ENCODE measurements around the gene NOXA1.
A peak's percentile ranks its signal among the peaks of the same experiment; 100 is the strongest.
"Not testable (repeated sequence)": the region's sequence is repeated elsewhere in the genome, so short reads cannot be mapped to it uniquely, and the experiment has no call there.

NOXA1 gene

DNA sequence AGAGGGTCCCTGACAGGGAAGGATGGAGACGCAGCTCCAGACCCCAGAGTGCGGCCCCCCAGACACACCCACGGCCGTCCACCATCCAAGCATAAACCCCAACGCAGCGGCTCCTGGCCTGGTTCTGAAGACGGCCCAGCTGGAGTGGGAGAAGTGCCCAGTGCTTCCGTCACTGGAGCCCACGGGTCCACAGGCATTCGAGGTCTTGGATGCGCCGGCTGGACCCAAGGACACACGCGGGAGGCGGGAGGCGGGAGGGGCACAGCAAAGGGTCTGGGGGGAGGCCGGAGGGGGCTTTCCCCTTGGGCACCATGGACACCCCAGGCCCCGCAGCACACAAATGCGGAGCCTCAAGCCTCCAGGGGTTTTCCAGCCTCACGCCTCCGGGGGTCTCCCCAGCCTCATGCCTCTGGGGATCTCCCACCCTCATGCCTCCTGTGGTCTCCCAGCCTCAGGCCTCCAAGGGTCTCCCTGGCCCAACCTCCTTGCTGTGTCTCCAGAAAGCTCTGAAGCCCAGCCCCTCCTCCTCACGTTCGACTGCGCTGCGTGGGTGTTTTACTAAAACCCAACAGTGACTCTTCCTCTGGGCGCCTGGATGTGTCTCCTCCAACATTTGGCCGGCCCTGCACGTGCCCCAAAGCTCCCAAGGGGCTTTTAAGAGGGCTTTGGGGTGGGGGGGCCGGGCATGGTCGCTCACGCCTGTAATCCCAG lies 15.4 kb upstream of the NOXA1 start:
- Histone ChIP-seq H3K4me1 (ENCODE audit: control insufficient read depth, insufficient read depth, low read length, unreplicated experiment) (peaks cover 31% of the 10 kb centered on the region), H2AFZ (ENCODE audit: low read length, unreplicated experiment) (no peak overlapping the region), H3K36me3 (ENCODE audit: insufficient read depth, low read length) (no peaks in the 10 kb centered on the region), H3K4me3 (ENCODE audit: low read depth, low read length) (peak overlapping the region; percentile 64), H3K27ac (ENCODE audit: low read depth, low read length) (no peak overlapping the region), H3K27me3 (ENCODE audit: insufficient read depth, low read length) (no peaks in the 10 kb centered on the region), H3K79me2 (ENCODE audit: control insufficient read depth, insufficient read depth, low read length, unreplicated experiment) (no peaks in the 10 kb centered on the region)

DNA sequence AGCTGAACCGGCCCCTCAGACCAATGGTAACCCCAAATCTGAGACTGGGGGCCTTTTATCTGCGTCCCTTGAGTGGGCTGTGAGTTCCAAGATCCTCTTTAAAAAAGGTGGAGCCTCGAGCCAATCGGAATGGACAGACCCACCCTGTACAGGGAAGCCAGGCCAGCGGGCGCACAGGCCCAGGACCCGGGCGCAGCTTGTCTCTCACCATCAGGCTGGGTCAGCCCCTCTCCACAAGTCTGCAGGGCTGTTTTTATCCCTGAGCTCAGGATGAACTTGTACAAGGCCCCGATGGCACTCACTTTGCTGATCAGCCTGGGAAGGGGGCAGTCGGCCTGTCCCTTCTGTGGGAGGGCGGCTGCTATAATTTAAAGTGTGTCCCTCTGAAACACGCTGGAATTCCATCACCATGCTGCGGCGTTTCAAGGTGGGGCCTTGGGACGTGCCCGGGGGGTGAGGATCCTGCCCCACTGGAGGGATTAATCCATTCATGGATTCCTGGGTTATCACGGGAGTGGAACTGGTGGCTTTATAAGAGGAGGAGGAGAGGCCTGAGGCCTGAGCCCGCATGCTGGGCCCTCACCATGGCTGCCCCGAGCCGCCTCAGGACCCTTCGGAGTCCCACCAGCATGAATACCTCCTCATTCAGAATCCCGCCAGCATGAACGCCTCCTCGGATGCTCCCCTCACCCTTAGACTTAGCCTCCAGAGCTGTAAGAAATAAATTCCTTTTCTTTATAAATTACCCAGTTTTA lies 14.4 kb upstream of the NOXA1 start:
- Histone ChIP-seq H3K4me3 (ENCODE audit: low read depth, low read length) (no peak overlapping the region), H3K27ac (ENCODE audit: low read depth, low read length) (no peak overlapping the region), H2AFZ (ENCODE audit: low read length, unreplicated experiment) (no peak overlapping the region), H3K27me3 (ENCODE audit: insufficient read depth, low read length) (no peaks in the 10 kb centered on the region), H3K4me1 (ENCODE audit: control insufficient read depth, insufficient read depth, low read length, unreplicated experiment) (peaks cover 33% of the 10 kb centered on the region), H3K79me2 (ENCODE audit: control insufficient read depth, insufficient read depth, low read length, unreplicated experiment) (no peaks in the 10 kb centered on the region), H3K36me3 (ENCODE audit: insufficient read depth, low read length) (no peaks in the 10 kb centered on the region)

DNA sequence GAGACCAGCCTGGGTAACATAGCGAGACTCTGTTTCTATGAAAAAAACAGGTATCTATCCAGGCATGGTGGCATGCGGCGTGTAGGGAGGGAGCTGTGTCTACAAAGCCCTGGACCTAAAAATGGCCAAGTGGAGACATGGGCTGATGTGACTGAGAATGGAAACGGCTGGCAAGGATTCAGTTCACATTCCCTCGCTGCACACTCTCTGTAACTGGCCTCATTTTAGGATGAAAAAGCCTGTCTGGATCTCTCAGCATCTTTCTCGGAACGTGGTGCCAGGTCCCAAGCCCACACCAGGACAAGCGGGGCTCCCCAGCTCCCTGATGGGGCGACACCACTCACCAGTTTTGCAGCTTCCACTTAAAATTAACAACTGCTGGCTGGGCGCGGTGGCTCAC lies 13.7 kb upstream of the NOXA1 start:
- no peak overlapping the region for H3K27ac ChIP-seq (ENCODE audit: low read depth, low read length)
- H3K79me2 ChIP-seq (ENCODE audit: control insufficient read depth, insufficient read depth, low read length, unreplicated experiment), result no peaks in the 10 kb centered on the region
- H2AFZ ChIP-seq (ENCODE audit: low read length, unreplicated experiment), result no peak overlapping the region
- no peak overlapping the region for H3K4me3 ChIP-seq (ENCODE audit: low read depth, low read length)
- no peaks in the 10 kb centered on the region for H3K27me3 ChIP-seq (ENCODE audit: insufficient read depth, low read length)
- H3K36me3 ChIP-seq (ENCODE audit: insufficient read depth, low read length), result no peaks in the 10 kb centered on the region
- peaks cover 33% of the 10 kb centered on the region for H3K4me1 ChIP-seq (ENCODE audit: control insufficient read depth, insufficient read depth, low read length, unreplicated experiment)

DNA sequence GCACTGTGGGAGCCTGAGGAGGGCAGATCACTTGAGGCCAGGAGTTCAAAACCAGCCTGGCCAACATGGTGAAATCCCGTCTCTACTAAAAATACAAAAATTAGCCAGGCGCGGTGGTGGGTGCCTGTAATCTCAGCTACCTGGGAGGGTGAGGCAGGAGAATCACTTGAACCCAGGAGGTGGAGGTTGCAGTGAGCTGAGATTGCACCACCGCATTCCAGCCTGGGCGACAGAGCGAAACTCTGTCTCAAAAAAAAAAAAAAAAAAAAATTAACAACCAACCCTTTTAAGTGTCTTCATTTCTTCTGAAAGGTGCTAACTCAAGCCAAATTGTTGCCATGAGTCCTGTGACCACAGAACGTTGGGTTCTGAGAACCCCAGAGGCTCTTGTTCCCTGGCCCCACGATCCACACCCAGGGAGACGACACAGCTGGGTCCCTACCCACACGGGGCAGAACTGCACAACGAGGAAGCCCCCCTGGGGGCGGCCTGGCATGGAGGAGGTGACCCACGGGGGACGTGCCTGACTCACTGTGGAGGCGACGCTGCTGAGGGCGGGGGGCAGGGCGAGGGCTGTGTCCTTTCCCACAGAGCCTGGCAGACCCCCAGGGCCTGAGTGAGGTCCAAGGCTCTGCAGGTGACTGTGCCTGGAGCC lies 12.8 kb upstream of the NOXA1 start:
- H3K36me3 ChIP-seq (ENCODE audit: insufficient read depth, low read length); H2AFZ ChIP-seq (ENCODE audit: low read length, unreplicated experiment); H3K4me3 ChIP-seq (ENCODE audit: low read depth, low read length); H3K27ac ChIP-seq (ENCODE audit: low read depth, low read length); H3K27me3 ChIP-seq (ENCODE audit: insufficient read depth, low read length); H3K79me2 ChIP-seq (ENCODE audit: control insufficient read depth, insufficient read depth, low read length, unreplicated experiment): not testable (repeated sequence)
- H3K4me1 ChIP-seq (ENCODE audit: control insufficient read depth, insufficient read depth, low read length, unreplicated experiment), result peaks cover 33% of the 10 kb centered on the region

DNA sequence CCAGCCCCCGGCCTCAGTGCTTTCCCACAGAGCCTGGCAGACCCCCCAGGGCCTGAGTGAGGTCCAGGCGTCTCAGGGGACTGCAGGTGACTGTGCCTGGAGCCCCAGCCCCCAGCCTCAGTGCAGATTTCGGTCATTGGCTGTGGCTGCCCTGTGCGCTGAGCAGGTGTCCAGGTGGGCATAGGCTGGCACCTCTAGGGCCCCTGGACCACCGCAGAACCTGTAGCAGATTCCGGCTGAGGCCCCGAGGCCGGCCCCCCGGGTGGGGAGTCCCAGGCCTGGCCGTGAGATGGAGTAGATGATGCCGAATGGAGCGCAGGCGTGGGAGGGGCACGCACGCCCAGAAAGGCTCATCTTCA lies 12.3 kb upstream of the NOXA1 start:
- Histone ChIP-seq H3K27me3 (ENCODE audit: insufficient read depth, low read length) (no peaks in the 10 kb centered on the region), H3K36me3 (ENCODE audit: insufficient read depth, low read length) (no peaks in the 10 kb centered on the region), H3K4me3 (ENCODE audit: low read depth, low read length) (no peak overlapping the region), H3K79me2 (ENCODE audit: control insufficient read depth, insufficient read depth, low read length, unreplicated experiment) (no peaks in the 10 kb centered on the region), H3K4me1 (ENCODE audit: control insufficient read depth, insufficient read depth, low read length, unreplicated experiment) (peaks cover 33% of the 10 kb centered on the region), H2AFZ (ENCODE audit: low read length, unreplicated experiment) (no peak overlapping the region), H3K27ac (ENCODE audit: low read depth, low read length) (no peak overlapping the region)

DNA sequence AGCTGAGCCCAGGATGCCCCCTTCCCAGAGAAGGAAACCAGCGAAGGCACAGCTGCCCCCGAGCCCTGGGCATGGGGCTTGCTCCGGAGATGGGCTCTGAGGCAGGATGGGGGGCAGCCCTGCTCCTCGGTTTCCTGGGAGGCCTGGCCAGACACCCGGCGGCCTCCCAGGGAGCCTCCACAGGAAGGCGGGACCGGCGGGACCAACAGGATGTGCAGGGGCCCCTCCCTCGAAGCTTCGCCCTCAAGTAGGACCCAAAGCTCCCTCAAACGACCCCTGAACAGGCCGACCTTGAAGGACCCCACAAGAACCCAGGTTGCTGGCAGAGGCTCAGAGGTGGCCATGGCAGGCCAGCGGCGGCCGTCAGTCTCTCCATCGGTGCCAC lies 11.9 kb upstream of the NOXA1 start:
- H3K27me3 ChIP-seq (ENCODE audit: insufficient read depth, low read length), result no peaks in the 10 kb centered on the region
- H3K79me2 ChIP-seq (ENCODE audit: control insufficient read depth, insufficient read depth, low read length, unreplicated experiment), result no peaks in the 10 kb centered on the region
- H3K27ac ChIP-seq (ENCODE audit: low read depth, low read length), result no peak overlapping the region
- H3K36me3 ChIP-seq (ENCODE audit: insufficient read depth, low read length), result no peaks in the 10 kb centered on the region
- no peak overlapping the region for H3K4me3 ChIP-seq (ENCODE audit: low read depth, low read length)
- peaks cover 33% of the 10 kb centered on the region for H3K4me1 ChIP-seq (ENCODE audit: control insufficient read depth, insufficient read depth, low read length, unreplicated experiment)
- no peak overlapping the region for H2AFZ ChIP-seq (ENCODE audit: low read length, unreplicated experiment)

DNA sequence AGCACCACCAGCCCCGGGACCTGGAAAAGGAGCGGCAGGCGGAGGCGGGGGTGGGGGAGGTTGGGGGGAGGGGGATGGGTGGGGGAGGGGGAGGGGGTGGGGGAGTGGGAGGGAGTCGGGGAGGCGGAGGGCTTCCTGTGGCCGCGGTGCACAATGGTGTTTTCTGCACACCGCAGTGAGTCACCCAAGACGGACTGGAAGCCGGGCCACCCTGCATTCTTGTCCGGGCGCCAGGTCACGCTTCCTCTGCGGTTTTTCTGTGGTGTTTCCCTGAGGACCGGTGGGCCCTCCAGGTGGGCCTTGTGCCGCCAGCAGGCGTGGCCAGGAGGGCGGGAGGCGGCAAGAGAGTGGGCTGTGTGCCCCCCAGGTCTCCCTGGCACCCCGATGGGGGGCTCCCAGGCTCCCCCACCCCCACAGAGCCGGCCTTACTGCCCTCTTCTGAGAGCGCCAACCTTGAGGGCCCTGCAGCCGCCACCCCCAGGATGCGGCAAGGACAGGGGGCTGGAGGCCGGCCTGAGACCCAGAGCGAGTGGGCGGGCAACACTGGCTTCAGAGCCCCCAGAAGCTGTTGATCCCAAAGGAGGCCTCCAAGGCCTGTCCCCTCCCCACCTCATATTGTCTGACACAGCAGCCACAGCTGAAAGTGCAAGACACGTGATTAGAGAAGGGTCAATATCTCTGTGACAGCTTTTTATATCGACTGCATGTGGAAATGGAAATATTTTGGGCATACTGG lies 11.4 kb upstream of the NOXA1 start:
- H3K4me3 ChIP-seq (ENCODE audit: low read depth, low read length), result no peak overlapping the region
- H3K4me1 ChIP-seq (ENCODE audit: control insufficient read depth, insufficient read depth, low read length, unreplicated experiment), result peaks cover 30% of the 10 kb centered on the region
- H2AFZ ChIP-seq (ENCODE audit: low read length, unreplicated experiment), result no peak overlapping the region
- H3K27me3 ChIP-seq (ENCODE audit: insufficient read depth, low read length), result no peaks in the 10 kb centered on the region
- no peaks in the 10 kb centered on the region for H3K79me2 ChIP-seq (ENCODE audit: control insufficient read depth, insufficient read depth, low read length, unreplicated experiment)
- H3K36me3 ChIP-seq (ENCODE audit: insufficient read depth, low read length), result no peaks in the 10 kb centered on the region
- peak overlapping the region; percentile 32; the same call in 1 of the 2 replicates for H3K27ac ChIP-seq (ENCODE audit: low read depth, low read length)

DNA sequence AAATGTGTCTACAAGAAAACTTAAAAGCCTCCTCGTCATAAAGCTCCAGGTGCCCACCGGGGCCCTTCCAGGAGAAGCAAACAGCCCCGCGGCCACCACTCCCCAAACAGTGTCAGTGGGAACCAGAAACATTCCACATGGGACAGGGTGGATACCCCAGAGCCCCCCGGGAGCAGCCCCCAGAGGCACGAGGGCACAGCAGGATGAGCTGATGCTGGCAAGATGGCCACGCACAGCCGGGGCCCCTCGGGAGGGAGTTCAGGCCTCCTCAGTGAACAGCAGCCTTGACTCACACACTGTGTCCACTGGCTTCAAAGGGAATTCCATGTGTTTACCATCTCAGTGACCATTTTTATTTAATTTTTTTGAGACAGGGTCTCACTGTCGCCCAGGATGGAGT lies 10.8 kb upstream of the NOXA1 start:
- Histone ChIP-seq H3K4me1 (ENCODE audit: control insufficient read depth, insufficient read depth, low read length, unreplicated experiment) (peaks cover 27% of the 10 kb centered on the region), H3K4me3 (ENCODE audit: low read depth, low read length) (no peak overlapping the region), H3K79me2 (ENCODE audit: control insufficient read depth, insufficient read depth, low read length, unreplicated experiment) (no peaks in the 10 kb centered on the region), H3K36me3 (ENCODE audit: insufficient read depth, low read length) (no peaks in the 10 kb centered on the region), H3K27ac (ENCODE audit: low read depth, low read length) (peak overlapping the region; percentile 35; the same call in 1 of the 2 replicates), H2AFZ (ENCODE audit: low read length, unreplicated experiment) (no peak overlapping the region), H3K27me3 (ENCODE audit: insufficient read depth, low read length) (no peaks in the 10 kb centered on the region)

DNA sequence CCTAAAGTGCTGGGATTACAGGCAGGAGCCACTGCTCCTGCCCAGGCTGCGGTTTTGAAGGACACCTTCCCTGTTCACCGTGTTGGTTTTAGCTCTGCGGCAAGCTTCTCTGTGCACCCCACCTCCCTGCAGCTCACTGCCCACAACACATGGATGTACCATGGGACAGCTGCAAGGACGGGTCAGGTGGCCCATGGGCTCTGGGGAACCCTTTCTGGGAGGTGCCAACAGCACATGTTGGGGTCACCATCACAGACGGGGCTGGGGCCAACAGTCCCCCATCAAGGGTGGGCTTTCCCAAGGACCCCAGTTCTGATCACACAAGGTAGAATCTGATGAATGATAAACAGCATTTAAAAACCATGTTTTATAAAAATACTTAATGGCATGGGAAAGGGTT lies 7.7 kb upstream of the NOXA1 start:
- H3K27ac ChIP-seq (ENCODE audit: low read depth, low read length), result no peak overlapping the region
- H3K27me3 ChIP-seq (ENCODE audit: insufficient read depth, low read length), result no peaks in the 10 kb centered on the region
- H3K4me1 ChIP-seq (ENCODE audit: control insufficient read depth, insufficient read depth, low read length, unreplicated experiment), result peaks cover 23% of the 10 kb centered on the region
- no peak overlapping the region for H2AFZ ChIP-seq (ENCODE audit: low read length, unreplicated experiment)
- H3K36me3 ChIP-seq (ENCODE audit: insufficient read depth, low read length), result no peaks in the 10 kb centered on the region
- H3K79me2 ChIP-seq (ENCODE audit: control insufficient read depth, insufficient read depth, low read length, unreplicated experiment), result peaks cover 2% of the 10 kb centered on the region
- no peak overlapping the region for H3K4me3 ChIP-seq (ENCODE audit: low read depth, low read length)

DNA sequence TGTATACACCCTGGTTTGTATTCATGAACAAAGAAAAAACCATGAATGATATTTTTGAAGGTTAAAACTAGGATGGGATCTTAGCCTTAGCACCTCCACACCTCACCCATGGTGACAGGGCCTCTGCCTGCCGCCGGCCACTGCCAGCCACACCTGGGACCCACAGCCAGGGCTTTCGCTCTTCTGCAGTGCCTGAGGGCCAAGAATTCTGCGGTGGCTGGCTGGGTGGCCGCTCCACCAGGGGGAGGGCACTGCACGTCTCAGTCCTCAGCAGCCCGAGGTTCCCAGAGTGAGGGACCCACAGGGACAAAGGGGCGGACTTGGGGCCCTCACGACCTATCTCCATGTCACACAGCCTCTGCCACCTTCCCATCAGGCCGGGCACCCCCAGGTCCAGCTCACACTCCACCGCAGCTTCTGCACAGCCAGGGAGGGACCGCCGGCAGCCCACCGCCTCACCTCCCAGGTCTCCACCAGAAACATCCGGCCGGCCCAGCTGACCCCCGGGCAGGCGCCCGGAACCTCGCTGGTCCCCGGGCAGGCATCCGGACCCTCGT lies 7.1 kb upstream of the NOXA1 start:
- no peak overlapping the region for H3K27ac ChIP-seq (ENCODE audit: low read depth, low read length)
- no peaks in the 10 kb centered on the region for H3K27me3 ChIP-seq (ENCODE audit: insufficient read depth, low read length)

More for the DNA sequence above, 7.1 kb upstream of the NOXA1 start:
- no peak overlapping the region for H3K4me3 ChIP-seq (ENCODE audit: low read depth, low read length)
- peaks cover 7% of the 10 kb centered on the region for H3K79me2 ChIP-seq (ENCODE audit: control insufficient read depth, insufficient read depth, low read length, unreplicated experiment)
- no peak overlapping the region for H2AFZ ChIP-seq (ENCODE audit: low read length, unreplicated experiment)
- H3K36me3 ChIP-seq (ENCODE audit: insufficient read depth, low read length), result no peaks in the 10 kb centered on the region
- H3K4me1 ChIP-seq (ENCODE audit: control insufficient read depth, insufficient read depth, low read length, unreplicated experiment), result peaks cover 16% of the 10 kb centered on the region

Data from ACC112 (cell line).